ENCODE measurements around the gene RNF213.
A peak's percentile ranks its signal among the peaks of the same experiment; 100 is the strongest.
"Not testable (repeated sequence)": the region's sequence is repeated elsewhere in the genome, so short reads cannot be mapped to it uniquely, and the experiment has no call there.

The RNF213 gene

GRCh38 chr17:80397686-80398085 is 137.0 kb downstream of the RNF213 start:
- DNase-seq = no peak

GRCh38 chr17:80401086-80401485 is 140.4 kb downstream of the RNF213 start:
- DNase-seq = not testable (repeated sequence)

GRCh38 chr17:80402102-80402501 is 141.4 kb downstream of the RNF213 start:
- not testable (repeated sequence) for DNase-seq

GRCh38 chr17:80402959-80403358 is 142.3 kb downstream of the RNF213 start:
- DNase-seq = no peak

GRCh38 chr17:80406146-80406545 is 145.5 kb downstream of the RNF213 start:
- no peak for DNase-seq

GRCh38 chr17:80407917-80408316 is 147.3 kb downstream of the RNF213 start:
- not testable (repeated sequence) for DNase-seq

GRCh38 chr17:80408872-80409271 is 148.2 kb downstream of the RNF213 start:
- no peak for DNase-seq

GRCh38 chr17:80409626-80410025 is 149.0 kb downstream of the RNF213 start:
- no peak for DNase-seq

- not testable (repeated sequence) for DNase-seq
These were observed 149.9 kb downstream of the RNF213 start for GRCh38 chr17:80410441-80411087.

- DNase-seq = no peak
These were observed 153.3 kb downstream of the RNF213 start for GRCh38 chr17:80413771-80414507.

GRCh38 chr17:80414508-80414802 is 153.8 kb downstream of the RNF213 start:
- DNase-seq = no peak

- peak; percentile 87 for DNase-seq
These were observed 154.4 kb downstream of the RNF213 start, which contains the start of gene ENDOV for GRCh38 chr17:80414803-80415625. Gene ENDOV (plus strand): TSS chr17:80415167. CDS start chr17:80415195, 28 bp downstream.

- no peak for DNase-seq
These were observed 155.0 kb downstream of the RNF213 start for GRCh38 chr17:80415626-80416137.

- no peak for DNase-seq
These were observed 155.7 kb downstream of the RNF213 start for GRCh38 chr17:80416260-80416939.

GRCh38 chr17:80416940-80417293 is 156.3 kb downstream of the RNF213 start:
- DNase-seq = no peak

GRCh38 chr17:80418589-80418988 is 157.9 kb downstream of the RNF213 start:
- DNase-seq = no peak

GRCh38 chr17:80419255-80419654 is 158.6 kb downstream of the RNF213 start:
- DNase-seq = no peak

- no peak for DNase-seq
These were observed 160.9 kb downstream of the RNF213 start for GRCh38 chr17:80421381-80422090.

GRCh38 chr17:80422276-80422675 is 161.6 kb downstream of the RNF213 start:
- DNase-seq = no peak

- DNase-seq = no peak
These were observed 162.3 kb downstream of the RNF213 start for GRCh38 chr17:80422981-80423380.

- DNase-seq = no peak
These were observed 163.0 kb downstream of the RNF213 start for GRCh38 chr17:80423536-80424225.

- DNase-seq = no peak
These were observed 163.6 kb downstream of the RNF213 start for GRCh38 chr17:80424261-80424660.

Measured in NK-92 treated with Interleukin-12 subunit alpha and Interleukin-12 subunit beta, amount 100 ng/mL, for 24 hours (cell line).